OCI-LY1 (cell line): ENCODE data around the gene PAPPA.

Experiments used
- H2AFZ ChIP-seq: fragments of 200-600 bp; sonication (generic), shearing (Covaris generic); 2 replicates; pipeline ENCODE4 v1.6.0; 2014; ENCODE audit warnings: antibody characterized with exemption, mild to moderate bottlenecking, low read length
- H3F3A ChIP-seq: fragments of 200-600 bp; sonication (generic), shearing (Covaris generic); 2 replicates; pipeline ENCODE4 v1.6.0; 2014; ENCODE audit warnings: mild to moderate bottlenecking, antibody characterized with exemption, low read length, moderate library complexity; ENCODE audit not compliant: insufficient read depth
- H3K27ac ChIP-seq: fragments of 200-600 bp; sonication (generic); 2 replicates; pipeline ENCODE4 v1.5.1; 2014; ENCODE audit warnings: low read length, mixed run types, mild to moderate bottlenecking, low read depth; ENCODE audit not compliant: poor library complexity, severe bottlenecking
- H3K27me3 ChIP-seq: fragments of 200-600 bp; sonication (generic); 2 replicates; pipeline ENCODE4 v1.6.0; 2014; ENCODE audit warnings: antibody characterized with exemption, mild to moderate bottlenecking, low read length, moderate library complexity; ENCODE audit not compliant: insufficient read depth
- H3K36me3 ChIP-seq: fragments of 200-600 bp; sonication (generic); 2 replicates; pipeline ENCODE4 v1.6.1; 2014; ENCODE audit warnings: mild to moderate bottlenecking, antibody characterized with exemption, low read length, moderate library complexity, mixed read lengths; ENCODE audit not compliant: insufficient read depth
- H3K4me1 ChIP-seq: fragments of 200-600 bp; sonication (generic); 2 replicates; pipeline ENCODE4 v1.5.1; 2014; ENCODE audit warnings: mild to moderate bottlenecking, low read length, moderate library complexity; ENCODE audit not compliant: insufficient read depth, severe bottlenecking
- H3K4me2 ChIP-seq: fragments of 200-600 bp; sonication (generic), shearing (Covaris generic); 2 replicates; pipeline ENCODE4 v1.6.1; 2014; ENCODE audit warnings: low read length
- H3K4me3 ChIP-seq: fragments of 200-600 bp; sonication (generic); 2 replicates; pipeline ENCODE4 v1.5.1; 2014; ENCODE audit warnings: low read length, low read depth, mild to moderate bottlenecking, mixed read lengths; ENCODE audit not compliant: poor library complexity, severe bottlenecking
- H3K79me2 ChIP-seq: fragments of 200-600 bp; shearing (Covaris generic); 2 replicates; pipeline ENCODE4 v1.6.1; 2016; ENCODE audit warnings: mixed run types, low read length, mixed read lengths; ENCODE audit not compliant: insufficient read depth
- H3K9ac ChIP-seq: fragments of 200-600 bp; sonication (generic), shearing (Covaris generic); 2 replicates; pipeline ENCODE4 v1.6.1; 2014; ENCODE audit warnings: mild to moderate bottlenecking, low read length, mixed read lengths
- H3K9me2 ChIP-seq: fragments of 200-600 bp; sonication (generic), shearing (Covaris generic); 2 replicates; pipeline ENCODE4 v1.6.1; 2014; ENCODE audit warnings: low read depth, mild to moderate bottlenecking, low read length, mixed read lengths
- H3K9me3 ChIP-seq: fragments of 200-600 bp; shearing (Covaris generic); 2 replicates; pipeline ENCODE4 v1.6.1; 2014; ENCODE audit warnings: low read length, mixed read lengths
- H4K20me1 ChIP-seq: fragments of 200-600 bp; sonication (generic), shearing (Covaris generic); 2 replicates; pipeline ENCODE4 v1.6.0; 2016; ENCODE audit warnings: mild to moderate bottlenecking, low read length; ENCODE audit not compliant: insufficient read depth
- CTCF ChIP-seq: fragments of 200-600 bp; sonication (generic), shearing (Covaris generic); IDR thresholded peaks from 2 replicates; pipeline ENCODE4 v1.5.1; 2017; ENCODE audit warnings: mild to moderate bottlenecking, antibody characterized with exemption, low read length, moderate library complexity, mixed read lengths
- EZH2 ChIP-seq: fragments of 200-600 bp; sonication (generic), shearing (Covaris generic); IDR thresholded peaks from 2 replicates; pipeline ENCODE4 v1.8.0; 2017; ENCODE audit warnings: borderline replicate concordance, mixed run types, mild to moderate bottlenecking, antibody characterized with exemption, low read length, moderate library complexity, mixed read lengths

The PAPPA gene

GRCh38 chr9:116405321-116405720 lies 251.7 kb downstream of the PAPPA start:
- no peaks in the 10 kb centered on the region for H3K27me3 ChIP-seq
- H3K9ac ChIP-seq = no peak overlapping the region
- H3K9me3 ChIP-seq = no peaks in the 10 kb centered on the region
- H4K20me1 ChIP-seq = no peaks in the 10 kb centered on the region
- TF ChIP-seq CTCF (no peak), EZH2 (no peak)
- H2AFZ ChIP-seq = no peak overlapping the region
- no peak overlapping the region for H3K4me3 ChIP-seq
- H3K9me2 ChIP-seq = no peaks in the 10 kb centered on the region
- no peak overlapping the region for H3K27ac ChIP-seq
- H3K36me3 ChIP-seq = no peaks in the 10 kb centered on the region
- no peak overlapping the region for H3K4me2 ChIP-seq
- no peaks in the 10 kb centered on the region for H3K79me2 ChIP-seq
- no peaks in the 10 kb centered on the region for H3F3A ChIP-seq
- no peaks in the 10 kb centered on the region for H3K4me1 ChIP-seq

- H3K27me3 ChIP-seq = no peaks in the 10 kb centered on the region
- no peak overlapping the region for H3K4me2 ChIP-seq
- no peaks in the 10 kb centered on the region for H3K4me1 ChIP-seq
- H3K79me2 ChIP-seq = no peaks in the 10 kb centered on the region
- H3F3A ChIP-seq = no peaks in the 10 kb centered on the region
- H3K27ac ChIP-seq = no peak overlapping the region
- no peak overlapping the region for H3K9ac ChIP-seq
- H3K36me3 ChIP-seq = no peaks in the 10 kb centered on the region
- H3K4me3 ChIP-seq = no peak overlapping the region
- no peaks in the 10 kb centered on the region for H4K20me1 ChIP-seq
- no peaks in the 10 kb centered on the region for H3K9me2 ChIP-seq
- no peaks in the 10 kb centered on the region for H3K9me3 ChIP-seq
- no peak overlapping the region for H2AFZ ChIP-seq
- TF ChIP-seq CTCF (no peak), EZH2 (no peak)
These were observed 252.9 kb downstream of the PAPPA start for GRCh38 chr9:116406469-116406868.

- Histone ChIP-seq H3K27ac (no peak overlapping the region), H3K9me3 (no peaks in the 10 kb centered on the region), H3K36me3 (no peaks in the 10 kb centered on the region), H3K4me3 (no peak overlapping the region), H3K27me3 (no peaks in the 10 kb centered on the region), H2AFZ (no peak overlapping the region), H3K4me2 (no peak overlapping the region), H3K9ac (no peak overlapping the region), H3F3A (no peaks in the 10 kb centered on the region), H3K9me2 (no peaks in the 10 kb centered on the region), H4K20me1 (no peaks in the 10 kb centered on the region), H3K79me2 (no peaks in the 10 kb centered on the region), H3K4me1 (no peaks in the 10 kb centered on the region)
- TF ChIP-seq CTCF (no peak), EZH2 (no peak)
These were observed 255.5 kb downstream of the PAPPA start for GRCh38 chr9:116409129-116409528.
